Esophagus (tissue), 2 donors: Measurements from ENCODE around the gene UBXN11. TPM values are rescaled to one million over a fixed set of nuclear protein-coding genes. Genes with fewer than 3 reads are reported as not detected.

Experiments used
- H3K27ac ChIP-seq, 2 donors: one replicate each; pipeline ENCODE4 v1.5.1; 2013; ENCODE audit warnings: low read depth in 2 of 2, mild to moderate bottlenecking in 2 of 2, inconsistent platforms in 1 of 2, low read length in 1 of 2, moderate library complexity in 1 of 2
- H3K27me3 ChIP-seq, 2 donors: one replicate each; pipeline ENCODE4 v1.6.1; 2013; ENCODE audit warnings: low read length in 2 of 2, control low read depth in 1 of 2, mild to moderate bottlenecking in 1 of 2; ENCODE audit not compliant: insufficient read depth in 2 of 2, control insufficient read depth in 1 of 2
- H3K36me3 ChIP-seq, 2 donors: one replicate each; pipeline ENCODE4 v1.6.1; 2013; ENCODE audit warnings: low read length in 1 of 2; ENCODE audit not compliant: control insufficient read depth in 2 of 2, insufficient read depth in 2 of 2
- H3K4me1 ChIP-seq, 2 donors: one replicate each; pipeline ENCODE4 v1.6.1; 2013; ENCODE audit warnings: low read length in 1 of 2; ENCODE audit not compliant: control insufficient read depth in 2 of 2, insufficient read depth in 2 of 2
- H3K4me3 ChIP-seq, 2 donors: one replicate each; pipeline ENCODE4 v1.5.1; 2013; ENCODE audit warnings: low read length in 2 of 2, mild to moderate bottlenecking in 2 of 2, low read depth in 1 of 2, moderate library complexity in 1 of 2
- H3K9me3 ChIP-seq, 2 donors: one replicate each; pipeline ENCODE4 v1.6.1; 2013; ENCODE audit warnings: mild to moderate bottlenecking in 2 of 2, low read depth in 1 of 2, low read length in 1 of 2, moderate library complexity in 1 of 2; ENCODE audit not compliant: control insufficient read depth in 2 of 2, insufficient read depth in 1 of 2
- WGBS, 2 donors: extraction: QIAGEN DNeasy Blood & Tissue Kit; methylation state at CpG; one replicate each; pipeline ENCODE4 v1.1.7; 2013; 5-methylcytosine and 5-hydroxymethylcytosine counted together
- polyA plus RNA-seq, 2 donors: library from polyadenylated mRNA; stranded (reverse); fragments of 200-250 nt; gene quantifications; one replicate each; pipeline ENCODE4 v1.2.3, GENCODE V29; 2013
- donor health status: healthy with polysubstance abuse.
- donor health status: Bipolar disorder and iron deficiency.

Gene UBXN11
- polyA plus RNA-seq, 2 donors: 10.1 to 16.0 TPM

DNA sequence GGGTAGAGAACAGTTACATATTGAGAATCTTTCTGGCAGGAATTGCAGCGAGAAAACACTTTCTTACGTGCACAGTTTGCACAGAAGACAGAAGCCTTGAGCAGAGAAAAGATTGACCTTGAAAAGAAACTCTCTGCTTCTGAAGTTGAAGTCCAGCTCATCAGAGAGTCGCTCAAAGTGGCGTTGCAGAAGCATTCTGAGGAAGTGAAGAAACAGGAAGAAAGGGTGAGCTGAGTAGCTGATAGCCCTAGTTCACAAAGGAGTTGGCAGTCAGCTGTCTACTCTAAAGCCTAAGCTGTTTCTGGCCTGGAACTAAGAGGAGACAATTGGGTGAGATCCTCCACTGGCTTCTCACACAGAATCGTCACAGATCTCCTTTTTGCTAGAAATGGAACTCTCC lies 46.9 kb downstream of the UBXN11 start:
- Histone ChIP-seq H3K27me3 (no peaks in the 10 kb centered on the region), H3K36me3 (peaks cover 0 to 16% of the 10 kb centered on the region in 2 donors), H3K4me3 (no peak overlapping the region), H3K27ac (no peak overlapping the region), H3K9me3 (no peaks in the 10 kb centered on the region), H3K4me1 (no peaks in the 10 kb centered on the region)
- WGBS, 2 donors: 90 to 97% methylated on average over 5 of the region's 5 CpGs

DNA sequence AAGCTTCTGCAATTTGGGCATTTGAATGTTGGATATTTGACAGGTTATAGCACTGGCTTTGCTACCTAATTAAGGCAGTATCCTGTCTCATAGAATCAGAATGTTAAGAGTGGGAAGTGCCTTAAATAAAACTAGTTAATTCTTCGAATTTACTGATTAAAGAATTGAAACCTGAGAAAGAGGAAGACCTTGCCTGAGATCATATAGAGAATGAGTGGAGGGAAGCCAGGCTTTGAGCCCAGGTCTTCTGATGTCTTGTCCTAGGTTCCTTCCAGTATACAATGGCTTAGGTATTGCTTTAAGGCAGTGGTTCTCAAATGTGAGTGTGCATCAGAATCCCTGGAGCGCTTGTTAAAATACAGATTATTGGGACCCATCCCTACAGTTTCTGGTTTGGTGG lies 47.4 kb downstream of the UBXN11 start:
- Histone ChIP-seq H3K9me3 (no peaks in the 10 kb centered on the region), H3K4me1 (no peaks in the 10 kb centered on the region), H3K4me3 (no peak overlapping the region), H3K27me3 (no peaks in the 10 kb centered on the region), H3K27ac (no peak overlapping the region), H3K36me3 (peaks cover 0 to 16% of the 10 kb centered on the region in 2 donors)
- 85 to 92% methylated on average over 2 of the region's 2 CpGs for WGBS, 2 donors

DNA sequence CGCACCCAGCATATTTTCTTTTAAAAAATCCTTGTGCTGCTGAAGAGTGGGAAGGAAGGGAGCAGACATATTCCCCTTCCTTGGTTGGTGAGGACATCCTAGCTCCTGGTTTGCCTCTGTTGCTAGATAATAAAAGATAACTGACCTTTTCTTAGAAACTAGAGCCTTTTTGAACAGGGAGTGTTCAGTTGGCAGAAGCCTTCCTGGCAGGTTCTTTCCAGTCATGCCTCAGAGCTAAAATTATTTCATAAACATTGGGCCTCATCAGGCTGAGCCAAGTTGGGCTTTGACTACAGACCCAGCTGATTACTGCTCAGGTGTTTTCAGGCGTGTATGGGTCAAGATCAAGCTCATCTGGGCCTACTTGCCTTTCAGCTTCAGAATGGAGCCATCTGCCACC lies 49.2 kb downstream of the UBXN11 start:
- Histone ChIP-seq H3K36me3 (peaks cover 0 to 13% of the 10 kb centered on the region in 2 donors), H3K4me3 (no peak overlapping the region), H3K27me3 (no peaks in the 10 kb centered on the region), H3K4me1 (no peaks in the 10 kb centered on the region), H3K9me3 (no peaks in the 10 kb centered on the region), H3K27ac (no peak overlapping the region)
- 84 to 89% methylated on average over 2 of the region's 2 CpGs for WGBS, 2 donors

DNA sequence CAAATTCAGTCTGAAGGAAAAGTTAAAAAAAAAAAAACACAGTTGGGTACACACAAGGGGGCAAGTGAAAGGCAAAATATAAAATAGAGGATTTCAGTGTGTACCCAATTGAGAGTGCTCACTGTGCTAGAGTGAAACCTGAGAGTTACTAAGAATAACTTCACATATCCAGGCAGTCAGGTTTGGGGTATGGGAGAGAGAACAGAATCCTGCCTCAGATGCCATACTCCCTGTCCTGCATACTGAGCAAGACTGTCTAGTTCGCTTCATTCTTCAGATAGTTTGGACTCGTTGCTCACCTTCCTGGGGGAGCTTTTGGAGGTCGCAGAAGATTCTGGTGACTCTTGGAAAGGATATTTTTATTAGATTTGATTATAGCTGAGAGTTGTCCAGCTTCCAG lies 52.0 kb downstream of the UBXN11 start:
- Histone ChIP-seq H3K4me3 (no peak overlapping the region), H3K27ac (no peak overlapping the region), H3K9me3 (no peaks in the 10 kb centered on the region), H3K27me3 (no peaks in the 10 kb centered on the region), H3K36me3 (peaks cover 1 to 6% of the 10 kb centered on the region in 2 donors), H3K4me1 (no peaks in the 10 kb centered on the region)
- WGBS, 2 donors: 90 to 95% methylated on average over 3 of the region's 3 CpGs

DNA sequence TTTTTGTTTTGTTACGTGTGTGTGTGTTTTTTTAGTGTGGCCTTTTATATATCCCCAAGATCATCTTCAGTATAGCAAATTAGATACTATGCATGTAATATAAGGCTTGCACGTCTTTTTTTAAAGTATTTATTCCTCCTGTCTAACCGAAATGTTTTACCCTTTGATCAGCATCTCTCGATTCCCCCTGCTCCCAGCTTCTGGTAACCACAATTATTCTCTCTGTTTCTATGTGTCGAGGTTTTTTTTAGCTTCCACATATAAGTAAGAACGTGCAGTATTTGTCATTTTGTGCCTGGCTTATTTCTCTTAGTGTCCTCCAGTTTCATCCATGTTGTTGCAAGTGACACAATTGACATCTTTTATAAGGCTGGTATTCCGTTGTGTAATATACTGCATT lies 53.7 kb downstream of the UBXN11 start:
- H3K4me3 ChIP-seq: no peak overlapping the region

DNA sequence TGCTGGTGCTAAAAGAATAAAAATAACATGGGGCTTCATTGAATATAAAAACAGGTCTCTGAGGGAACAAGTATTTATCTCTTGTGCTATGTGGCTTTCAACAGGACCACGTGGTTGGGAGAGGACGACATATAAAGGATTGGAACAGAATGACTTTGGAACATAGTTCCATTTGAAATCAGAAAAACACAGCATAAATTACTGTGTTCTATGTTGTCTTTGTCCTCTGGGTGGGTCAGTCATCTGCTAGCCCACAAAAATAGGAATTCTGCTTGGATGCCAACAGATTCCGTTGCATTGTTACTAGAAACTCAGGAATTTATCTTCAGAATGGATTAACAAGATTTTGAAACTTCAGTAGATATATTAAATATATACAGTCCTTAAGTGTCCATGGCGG lies 66.5 kb downstream of the UBXN11 start:
- Histone ChIP-seq H3K27me3 (no peaks in the 10 kb centered on the region), H3K4me3 (no peak overlapping the region), H3K27ac (no peak overlapping the region), H3K9me3 (no peaks in the 10 kb centered on the region), H3K4me1 (no peaks in the 10 kb centered on the region), H3K36me3 (peaks cover 0 to 2% of the 10 kb centered on the region in 2 donors)
- WGBS, 2 donors: 87% methylated on average over 4 of the region's 4 CpGs

More for the DNA sequence above, 53.7 kb downstream of the UBXN11 start:
- H3K4me1 ChIP-seq: no peaks in the 10 kb centered on the region
- H3K27me3 ChIP-seq: no peaks in the 10 kb centered on the region
- H3K36me3 ChIP-seq: peaks cover 2 to 4% of the 10 kb centered on the region in 2 donors
- H3K27ac ChIP-seq: no peak overlapping the region
- no peaks in the 10 kb centered on the region for H3K9me3 ChIP-seq
- WGBS, 2 donors: 72 to 80% methylated on average over 7 of the region's 7 CpGs

DNA sequence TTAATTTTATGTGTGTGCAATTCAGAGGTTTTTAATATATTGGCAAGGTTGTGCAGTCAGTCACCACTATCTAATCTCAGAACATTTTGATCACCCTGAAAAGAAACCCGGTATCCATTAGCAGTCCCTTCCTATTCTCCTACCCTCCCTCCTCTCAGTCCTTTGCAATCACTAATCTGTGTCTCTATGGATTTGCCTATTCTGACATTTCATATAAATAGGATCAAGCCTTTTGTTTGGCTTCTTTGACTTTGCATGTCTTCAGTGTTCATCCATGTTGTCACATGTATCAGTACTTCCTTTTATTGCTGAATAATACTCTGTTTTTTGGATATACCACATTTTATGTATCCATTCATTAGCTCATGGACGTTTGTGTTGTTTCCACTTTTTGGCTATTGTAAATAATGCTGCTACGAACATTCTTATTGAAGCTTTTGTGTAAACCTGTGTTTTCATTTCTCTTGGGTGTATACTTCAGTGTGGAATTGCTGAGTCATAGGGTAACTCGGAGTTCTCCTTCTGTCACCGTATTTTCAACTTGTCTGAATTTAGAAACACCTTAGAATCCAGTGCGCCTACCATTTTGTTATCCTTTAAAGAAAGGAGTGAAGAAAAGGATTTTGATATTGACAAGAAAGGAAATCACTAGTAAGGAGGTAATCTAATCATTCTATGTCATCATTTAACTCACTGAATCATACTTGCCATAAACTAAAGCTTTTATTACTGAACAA lies 69.0 kb downstream of the UBXN11 start:
- WGBS, 2 donors: 53 to 56% methylated on average over 6 of the region's 6 CpGs
- Histone ChIP-seq H3K27ac (no peak overlapping the region), H3K4me3 (no peak overlapping the region), H3K4me1 (no peaks in the 10 kb centered on the region), H3K36me3 (no peaks in the 10 kb centered on the region), H3K27me3 (no peaks in the 10 kb centered on the region), H3K9me3 (no peaks in the 10 kb centered on the region)

DNA sequence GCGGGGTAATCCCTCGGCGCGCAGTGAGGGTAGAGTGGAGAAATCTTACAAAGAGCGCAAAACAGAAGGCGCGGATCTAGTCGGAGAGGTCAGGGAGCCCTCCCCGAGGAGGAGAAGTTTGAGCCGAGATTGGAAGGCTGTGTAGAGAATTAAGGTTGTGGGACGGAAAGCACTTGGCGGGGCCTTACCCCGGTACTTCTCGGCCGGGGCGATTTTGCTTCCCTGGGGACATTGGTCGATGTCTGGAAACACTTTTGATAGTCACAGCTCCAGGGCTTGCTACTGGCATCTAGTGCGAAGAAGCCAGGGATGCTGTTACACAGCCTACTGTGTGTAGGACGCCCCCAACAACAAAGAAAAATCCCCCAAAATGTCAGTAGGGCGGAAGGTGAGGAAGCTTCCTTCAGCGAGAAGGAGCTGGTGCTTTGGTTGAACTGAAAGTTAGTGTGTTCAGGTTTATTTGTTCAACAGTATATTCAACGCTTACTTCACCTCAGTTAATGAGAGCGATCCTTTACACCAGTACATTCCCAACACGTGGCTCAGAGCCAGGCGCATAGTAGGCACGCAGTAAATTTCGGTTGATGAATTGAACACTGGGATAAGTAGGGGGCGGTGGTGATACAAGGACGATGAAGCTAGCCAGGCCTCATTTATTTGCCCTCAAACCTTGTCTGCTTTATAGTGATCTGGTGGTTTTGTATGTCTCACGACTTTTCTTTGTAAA lies 71.6 kb downstream of the UBXN11 start:
- Histone ChIP-seq H3K4me1 (no peaks in the 10 kb centered on the region), H3K36me3 (no peaks in the 10 kb centered on the region), H3K9me3 (no peaks in the 10 kb centered on the region), H3K27ac (peak overlapping the region; percentile 88 to 96), H3K4me3 (peak overlapping the region; percentile 84 to 92), H3K27me3 (no peaks in the 10 kb centered on the region)
- 2% methylated on average over 30 of the region's 30 CpGs for WGBS, 2 donors

DNA sequence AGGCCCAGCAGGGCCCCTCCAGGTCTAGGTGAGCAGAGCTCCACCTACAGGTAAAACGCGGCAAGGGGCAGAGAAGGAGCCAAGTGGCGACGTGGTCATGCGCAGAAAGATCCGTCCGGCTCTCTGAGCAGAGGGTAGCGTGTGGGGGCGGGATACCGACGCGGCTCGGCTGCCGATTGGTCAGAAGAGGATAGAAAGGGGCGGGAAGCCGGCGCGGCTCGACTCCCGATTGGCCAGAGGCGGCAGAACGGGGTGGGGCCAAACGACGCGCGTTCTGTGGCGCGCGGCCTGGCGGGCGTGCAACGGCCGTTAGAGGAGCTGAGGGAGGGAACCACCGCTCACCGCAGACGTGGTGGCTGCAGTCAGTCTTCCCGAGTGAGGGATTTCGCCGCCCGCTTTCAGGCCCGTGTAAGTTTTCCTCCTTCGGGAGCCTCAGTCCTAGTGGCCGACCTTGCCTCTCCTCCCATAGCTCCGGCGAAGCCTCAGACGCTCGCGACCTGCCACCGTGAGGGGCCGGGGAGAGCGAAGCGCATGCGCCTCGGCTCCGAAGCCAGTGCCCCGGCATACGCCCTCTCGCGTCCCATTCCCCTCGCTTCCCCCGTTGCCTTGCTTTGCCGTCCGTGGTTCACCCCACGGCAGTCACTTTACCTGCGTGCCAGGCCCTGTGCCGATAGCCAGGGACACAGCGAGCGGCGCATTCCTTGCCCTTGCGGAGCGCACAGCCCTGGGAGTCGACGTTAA lies 72.4 kb downstream of the UBXN11 start, which contains the start of gene CEP85:
CEP85 (plus strand) TSS at position 298 of the 741 bp plus-strand sequence. CDS start 5,584 bp downstream, outside the sequence.
- no peaks in the 10 kb centered on the region for H3K36me3 ChIP-seq
- no peaks in the 10 kb centered on the region for H3K27me3 ChIP-seq
- no peaks in the 10 kb centered on the region for H3K9me3 ChIP-seq
- H3K4me3 ChIP-seq: peak within 1 kb of the TSS; percentile 84 to 92
- H3K27ac ChIP-seq: peak within 1 kb of the TSS; percentile 88 to 96
- 0% methylated on average over 73 of the region's 73 CpGs for WGBS, 2 donors
- no peaks in the 10 kb centered on the region for H3K4me1 ChIP-seq
